Osteoblast (primary cell): ENCODE results near the gene PSMG4. TPM values are rescaled to one million over a fixed set of nuclear protein-coding genes. Genes with fewer than 3 reads are reported as not detected.

Experiments used
- DNase-seq: peaks from one replicate; pipeline ENCODE4 v3.0.0; 2011; ENCODE audit warnings: low spot score, mixed read lengths; ENCODE audit not compliant: insufficient read length; ENCODE audit errors: missing footprints
- H2AFZ ChIP-seq: 2 replicates; pipeline ENCODE4 v1.6.0; 2011; ENCODE audit warnings: mild to moderate bottlenecking, low read length
- H3K27ac ChIP-seq: 2 replicates; pipeline ENCODE4 v1.5.1; 2011; ENCODE audit warnings: mild to moderate bottlenecking, low read depth, low read length, moderate library complexity
- H3K27me3 ChIP-seq: 2 replicates; pipeline ENCODE4 v1.6.0; 2012; ENCODE audit warnings: mild to moderate bottlenecking, control low read depth, inconsistent platforms, low read length, moderate library complexity; ENCODE audit not compliant: insufficient read depth
- H3K36me3 ChIP-seq: 2 replicates; pipeline ENCODE4 v1.5.1; 2011; ENCODE audit warnings: mild to moderate bottlenecking, low read length, control low read depth, moderate library complexity; ENCODE audit not compliant: insufficient read depth
- H3K4me1 ChIP-seq: 2 replicates; pipeline ENCODE4 v1.5.1; 2011; ENCODE audit warnings: mild to moderate bottlenecking, low read length, control low read depth, moderate library complexity; ENCODE audit not compliant: insufficient read depth
- H3K4me2 ChIP-seq: 2 replicates; pipeline ENCODE4 v1.6.0; 2011; ENCODE audit warnings: mild to moderate bottlenecking, low read length; ENCODE audit not compliant: insufficient read depth
- H3K4me3 ChIP-seq: fragments of 200-600 bp; sonication (generic); 3 replicates; pipeline ENCODE4 v1.5.1; 2012; ENCODE audit warnings: mild to moderate bottlenecking, low read length, inconsistent platforms; ENCODE audit not compliant: insufficient read depth
- H3K79me2 ChIP-seq: 2 replicates; pipeline ENCODE4 v1.6.0; 2012; ENCODE audit warnings: mild to moderate bottlenecking, low read length, control low read depth, inconsistent platforms; ENCODE audit not compliant: insufficient read depth
- H3K9me3 ChIP-seq: 2 replicates; pipeline ENCODE4 v1.5.1; 2011; ENCODE audit warnings: low read depth, low read length, control low read depth
- H4K20me1 ChIP-seq: 2 replicates; pipeline ENCODE4 v1.6.0; 2012; ENCODE audit warnings: mild to moderate bottlenecking, low read length, control low read depth; ENCODE audit not compliant: insufficient read depth
- total RNA-seq: library from RNA; depleted of rRNA; stranded (reverse); fragments of >200 nt; gene quantifications from 2 replicates; pipeline ENCODE4 v1.2.3, GENCODE V29; 2012
- TF ChIP-seq, protein P1 (sequence below): IDR thresholded peaks from 2 replicates; pipeline ENCODE4 v1.5.1; 2011; ENCODE audit warnings: mild to moderate bottlenecking, low read depth, low read length, moderate library complexity; ENCODE audit errors: extremely low read depth

PSMG4 gene
- total RNA-seq, 1 donor: 24.6 TPM

DNA sequence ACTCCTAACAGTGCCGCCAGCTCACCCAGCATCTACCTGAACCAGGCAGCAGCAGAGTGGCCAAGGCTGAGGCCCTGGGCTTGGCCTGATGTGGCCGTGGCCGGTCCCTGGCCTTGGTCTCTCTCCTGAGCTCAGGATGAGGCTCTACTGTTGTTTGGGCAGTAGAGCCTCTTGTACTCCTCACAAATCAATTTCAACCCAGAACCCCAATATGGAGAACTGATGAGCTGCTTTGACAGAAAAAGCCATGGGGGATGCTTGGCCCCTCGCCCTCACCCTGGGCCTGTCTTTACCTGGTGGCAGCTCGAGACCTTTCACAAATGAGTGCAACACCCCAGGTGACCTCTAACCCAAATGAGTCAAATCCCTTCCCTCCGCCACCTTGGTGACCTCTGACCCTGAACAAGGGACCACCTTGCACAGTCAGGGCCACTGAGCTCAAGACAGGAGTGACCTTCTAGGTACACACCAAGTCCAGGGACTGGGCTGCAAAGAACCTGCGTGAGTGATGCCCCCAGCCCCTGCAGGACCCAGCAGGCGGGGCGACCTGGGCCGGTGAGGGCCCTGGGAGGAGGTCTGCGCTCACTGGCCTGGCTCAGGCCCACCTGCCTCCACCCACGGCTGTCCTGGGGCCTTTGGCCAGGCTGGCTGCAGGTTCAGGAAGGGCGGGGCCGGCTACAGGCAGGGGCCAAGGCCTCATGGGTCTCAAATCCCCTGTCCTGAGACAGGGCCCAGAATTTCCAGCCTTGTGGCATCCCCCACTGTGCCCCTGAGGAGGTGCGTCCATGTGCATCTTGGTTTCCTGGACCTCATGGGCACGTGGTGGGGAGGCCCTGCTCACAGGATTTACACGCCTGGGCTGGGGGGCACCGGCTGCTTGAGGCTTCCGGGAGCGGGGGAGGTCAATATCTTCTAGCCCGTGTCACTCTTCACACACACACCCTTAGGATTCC lies 30.2 kb downstream of the PSMG4 start:
- DNase-seq: peak; percentile 76

DNA sequence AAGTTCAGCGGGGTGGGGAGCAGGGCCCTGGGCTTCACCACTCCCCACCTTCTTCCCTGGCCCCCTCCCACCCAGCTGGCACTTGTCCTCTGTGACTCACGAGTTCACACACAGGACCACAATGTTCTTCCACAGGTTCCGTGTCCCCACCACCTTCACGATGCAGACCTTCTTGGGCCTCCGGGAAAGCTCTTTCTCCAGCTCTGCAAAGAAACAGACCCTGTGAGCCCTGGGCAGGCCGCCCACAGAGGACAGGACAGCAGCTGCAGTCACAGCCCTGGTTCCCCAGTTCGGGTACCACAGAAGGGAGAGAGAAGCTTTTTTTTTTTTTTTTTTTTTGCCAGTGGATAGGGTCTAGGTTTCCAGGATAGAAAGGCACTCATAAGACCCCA lies 30.9 kb downstream of the PSMG4 start:
- Histone ChIP-seq H3K36me3 (peaks cover 5% of the 10 kb centered on the region), H3K79me2 (no peaks in the 10 kb centered on the region), H3K4me2 (no peak overlapping the region), H3K4me1 (peaks cover 3% of the 10 kb centered on the region), H2AFZ (no peak overlapping the region), H3K27me3 (no peaks in the 10 kb centered on the region), H3K4me3 (no peak overlapping the region), H4K20me1 (no peaks in the 10 kb centered on the region), H3K9me3 (no peaks in the 10 kb centered on the region), H3K27ac (no peak overlapping the region)
- TF ChIP-seq, protein P1, sequence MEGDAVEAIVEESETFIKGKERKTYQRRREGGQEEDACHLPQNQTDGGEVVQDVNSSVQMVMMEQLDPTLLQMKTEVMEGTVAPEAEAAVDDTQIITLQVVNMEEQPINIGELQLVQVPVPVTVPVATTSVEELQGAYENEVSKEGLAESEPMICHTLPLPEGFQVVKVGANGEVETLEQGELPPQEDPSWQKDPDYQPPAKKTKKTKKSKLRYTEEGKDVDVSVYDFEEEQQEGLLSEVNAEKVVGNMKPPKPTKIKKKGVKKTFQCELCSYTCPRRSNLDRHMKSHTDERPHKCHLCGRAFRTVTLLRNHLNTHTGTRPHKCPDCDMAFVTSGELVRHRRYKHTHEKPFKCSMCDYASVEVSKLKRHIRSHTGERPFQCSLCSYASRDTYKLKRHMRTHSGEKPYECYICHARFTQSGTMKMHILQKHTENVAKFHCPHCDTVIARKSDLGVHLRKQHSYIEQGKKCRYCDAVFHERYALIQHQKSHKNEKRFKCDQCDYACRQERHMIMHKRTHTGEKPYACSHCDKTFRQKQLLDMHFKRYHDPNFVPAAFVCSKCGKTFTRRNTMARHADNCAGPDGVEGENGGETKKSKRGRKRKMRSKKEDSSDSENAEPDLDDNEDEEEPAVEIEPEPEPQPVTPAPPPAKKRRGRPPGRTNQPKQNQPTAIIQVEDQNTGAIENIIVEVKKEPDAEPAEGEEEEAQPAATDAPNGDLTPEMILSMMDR: no peak
- peak; percentile 15 for DNase-seq

More for the DNA sequence above, 30.2 kb downstream of the PSMG4 start:
- Histone ChIP-seq H2AFZ (no peak overlapping the region), H3K79me2 (no peaks in the 10 kb centered on the region), H3K36me3 (peaks cover 5% of the 10 kb centered on the region), H3K4me2 (no peak overlapping the region), H4K20me1 (no peaks in the 10 kb centered on the region), H3K4me3 (no peak overlapping the region), H3K27me3 (no peaks in the 10 kb centered on the region), H3K4me1 (peaks cover 3% of the 10 kb centered on the region), H3K27ac (no peak overlapping the region), H3K9me3 (no peaks in the 10 kb centered on the region)
- TF ChIP-seq, protein P1: no peak

DNA sequence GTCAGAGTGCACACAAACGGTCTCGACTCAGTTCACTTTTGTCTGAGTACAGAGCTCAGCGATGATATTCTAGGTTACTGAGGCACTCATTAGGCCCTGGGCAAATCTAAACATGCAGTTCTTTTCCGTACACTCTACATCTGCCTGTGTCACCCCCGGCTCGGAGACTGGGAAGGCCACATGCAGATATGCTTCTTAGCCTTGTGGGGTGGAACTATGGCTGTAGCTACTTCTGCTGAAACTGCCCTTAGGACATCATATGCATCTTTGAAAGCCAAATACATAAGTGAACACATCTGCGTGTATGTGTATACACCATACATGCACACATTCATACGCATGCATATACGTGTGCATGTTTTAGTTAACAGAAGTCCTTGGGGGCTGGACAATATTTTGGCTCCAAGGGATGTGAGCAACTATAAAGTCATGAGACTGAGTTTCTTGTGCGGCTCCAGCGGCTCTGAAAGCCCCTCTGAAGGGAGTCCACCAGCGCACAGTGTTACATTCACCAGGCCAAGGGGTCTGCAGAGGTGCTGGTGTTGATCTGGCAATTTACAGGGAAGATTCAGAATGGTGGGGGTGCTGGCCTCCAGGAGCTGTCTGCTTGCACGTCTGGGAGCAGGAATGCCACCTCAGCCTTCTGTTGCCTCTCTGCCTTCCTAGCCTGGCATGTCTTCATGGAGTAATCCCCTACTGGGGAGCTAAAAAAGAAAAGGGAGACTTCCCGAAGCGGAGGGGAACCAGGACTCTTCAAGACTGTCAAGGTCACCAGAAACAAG lies 31.6 kb downstream of the PSMG4 start:
- no peak overlapping the region for H3K4me3 ChIP-seq
- peak; percentile 30 for DNase-seq
- TF ChIP-seq, protein P1: no peak
- H3K9me3 ChIP-seq: no peaks in the 10 kb centered on the region
- H3K27me3 ChIP-seq: no peaks in the 10 kb centered on the region
- no peak overlapping the region for H2AFZ ChIP-seq
- H3K36me3 ChIP-seq: no peaks in the 10 kb centered on the region
- no peaks in the 10 kb centered on the region for H3K79me2 ChIP-seq
- H3K27ac ChIP-seq: no peak overlapping the region
- no peaks in the 10 kb centered on the region for H4K20me1 ChIP-seq
- H3K4me2 ChIP-seq: no peak overlapping the region
- H3K4me1 ChIP-seq: peaks cover 3% of the 10 kb centered on the region

DNA sequence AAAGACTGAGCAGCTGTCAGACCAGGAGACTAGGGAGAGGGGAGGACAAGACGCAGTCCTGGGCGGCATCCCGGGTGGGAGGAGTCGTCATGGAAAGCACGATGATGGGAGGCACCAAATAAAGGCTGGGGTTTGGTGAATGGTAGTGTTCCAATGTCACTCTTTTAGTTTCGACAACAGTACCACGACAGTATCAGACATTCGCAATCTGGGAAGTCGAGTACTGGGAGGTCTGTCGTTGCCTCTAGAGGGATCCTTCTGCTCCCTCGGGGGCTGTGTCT lies 32.1 kb downstream of the PSMG4 start:
- TF ChIP-seq, protein P1: no peak
- peaks cover 3% of the 10 kb centered on the region for H3K4me1 ChIP-seq
- H3K9me3 ChIP-seq: no peaks in the 10 kb centered on the region
- no peaks in the 10 kb centered on the region for H4K20me1 ChIP-seq
- DNase-seq: peak; percentile 30
- no peaks in the 10 kb centered on the region for H3K27me3 ChIP-seq
- no peak overlapping the region for H3K4me2 ChIP-seq
- no peak overlapping the region for H2AFZ ChIP-seq
- H3K27ac ChIP-seq: no peak overlapping the region
- no peak overlapping the region for H3K4me3 ChIP-seq
- no peaks in the 10 kb centered on the region for H3K36me3 ChIP-seq
- no peaks in the 10 kb centered on the region for H3K79me2 ChIP-seq
